Activated CD8-positive, alpha-beta memory T cell treated with anti-CD3 and anti-CD28 coated beads, Interleukin-2, amount 50 U/mL, for 24 hours (primary cell): Measurements from ENCODE around the gene ADAM12.
"Not testable (repeated sequence)": the region's sequence is repeated elsewhere in the genome, so short reads cannot be mapped to it uniquely, and the experiment has no call there.

Experiments
- DNase-seq: peaks from one replicate; pipeline ENCODE4 v3.0.0-alpha.2; 2020; ENCODE audit errors: extremely low read depth

The ADAM12 gene

GRCh38 chr10:126375299-126375698 lies 13.0 kb downstream of the ADAM12 start:
- DNase-seq = no peak

GRCh38 chr10:126374435-126374834 lies 13.8 kb downstream of the ADAM12 start:
- DNase-seq = no peak

GRCh38 chr10:126373972-126374371 lies 14.3 kb downstream of the ADAM12 start:
- DNase-seq = no peak

- no peak for DNase-seq
These were observed 15.1 kb downstream of the ADAM12 start for GRCh38 chr10:126373147-126373546.

DNA sequence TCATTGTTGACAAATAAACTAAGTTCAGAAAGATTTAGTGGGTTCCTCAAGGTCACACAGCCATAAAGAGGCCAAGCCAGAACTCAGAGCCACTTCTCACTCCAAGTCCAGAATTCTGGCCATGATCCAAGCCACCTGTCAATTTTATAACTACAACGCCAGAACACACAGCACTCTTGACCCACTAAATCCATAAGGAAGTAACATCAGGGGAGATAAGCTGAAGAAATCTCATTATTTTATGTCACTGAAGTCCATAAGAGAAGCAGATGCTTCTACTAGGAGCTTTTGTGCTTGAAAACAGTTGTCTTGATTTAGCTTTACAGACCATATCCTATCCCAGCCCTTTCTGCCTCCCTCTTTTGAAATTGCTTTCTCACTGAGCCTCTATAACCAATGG lies 15.9 kb downstream of the ADAM12 start:
- DNase-seq = no peak

- DNase-seq = no peak
These were observed 19.1 kb downstream of the ADAM12 start for GRCh38 chr10:126369125-126369710.

GRCh38 chr10:126357169-126357568 lies 31.1 kb downstream of the ADAM12 start:
- no peak for DNase-seq

DNA sequence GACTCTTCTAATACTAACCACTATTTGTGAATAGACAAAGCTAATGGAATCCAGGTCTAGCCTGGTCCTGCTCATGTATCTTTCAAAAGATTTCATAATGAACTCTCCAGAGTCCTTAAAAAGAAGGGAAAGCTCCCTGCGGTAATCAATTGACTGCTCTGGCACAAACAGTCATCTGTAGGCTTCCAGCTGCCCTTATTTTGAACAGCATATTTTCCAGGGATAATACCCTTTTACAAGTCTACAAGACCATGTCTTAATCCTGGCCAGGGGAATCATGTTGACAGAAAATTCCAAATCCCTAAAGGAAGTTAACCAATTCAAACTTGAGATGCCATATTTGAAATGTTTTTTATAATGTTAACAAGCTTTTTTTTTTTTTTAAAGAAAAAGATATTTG lies 34.6 kb downstream of the ADAM12 start:
- no peak for DNase-seq

- DNase-seq = no peak
These were observed 35.8 kb downstream of the ADAM12 start for GRCh38 chr10:126352453-126352852.

GRCh38 chr10:126351021-126351420 lies 37.3 kb downstream of the ADAM12 start:
- DNase-seq = no peak

GRCh38 chr10:126350216-126350992 lies 37.9 kb downstream of the ADAM12 start:
- no peak for DNase-seq

GRCh38 chr10:126349676-126350075 lies 38.6 kb downstream of the ADAM12 start:
- no peak for DNase-seq

GRCh38 chr10:126349101-126349500 lies 39.2 kb downstream of the ADAM12 start:
- no peak for DNase-seq

- not testable (repeated sequence) for DNase-seq
These were observed 44.8 kb downstream of the ADAM12 start for GRCh38 chr10:126343496-126343895.

DNA sequence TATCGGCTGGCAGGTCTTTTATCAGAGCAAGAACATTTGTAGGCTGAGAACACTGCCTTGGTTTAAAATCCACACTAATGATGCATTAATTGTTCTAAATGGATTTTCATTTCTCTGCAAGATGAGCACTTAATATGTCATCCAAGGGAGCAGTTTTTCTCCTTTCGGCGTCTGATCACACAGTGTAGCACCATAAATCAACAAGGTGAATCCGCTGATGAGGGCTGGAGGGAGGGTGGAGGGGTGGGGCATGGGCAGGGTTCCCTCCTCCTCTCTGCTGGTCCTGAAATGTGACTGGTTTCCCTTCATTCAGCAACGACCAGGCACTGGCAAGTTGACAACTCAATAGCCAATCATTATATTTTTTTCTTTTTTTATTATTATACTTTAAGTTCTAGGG lies 45.6 kb downstream of the ADAM12 start:
- no peak for DNase-seq

DNA sequence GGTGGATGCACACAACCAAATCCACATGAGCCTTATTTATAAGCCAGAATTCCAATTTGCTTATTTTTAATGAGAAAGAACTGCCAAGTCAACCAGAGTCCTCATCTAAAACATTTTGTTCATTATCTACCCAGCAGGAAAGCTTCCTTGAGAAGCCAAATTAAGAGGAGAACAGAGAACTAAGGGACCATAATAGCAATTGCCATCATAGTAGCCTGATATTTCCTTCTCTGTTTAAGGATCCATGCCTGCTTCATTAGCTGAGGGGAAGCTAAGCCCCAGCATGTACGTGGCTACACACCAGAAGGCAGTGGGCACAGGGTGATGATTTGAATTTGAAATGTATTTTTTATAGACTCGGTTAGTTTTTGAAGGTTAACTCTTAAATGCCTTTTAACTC lies 46.8 kb downstream of the ADAM12 start:
- no peak for DNase-seq

DNA sequence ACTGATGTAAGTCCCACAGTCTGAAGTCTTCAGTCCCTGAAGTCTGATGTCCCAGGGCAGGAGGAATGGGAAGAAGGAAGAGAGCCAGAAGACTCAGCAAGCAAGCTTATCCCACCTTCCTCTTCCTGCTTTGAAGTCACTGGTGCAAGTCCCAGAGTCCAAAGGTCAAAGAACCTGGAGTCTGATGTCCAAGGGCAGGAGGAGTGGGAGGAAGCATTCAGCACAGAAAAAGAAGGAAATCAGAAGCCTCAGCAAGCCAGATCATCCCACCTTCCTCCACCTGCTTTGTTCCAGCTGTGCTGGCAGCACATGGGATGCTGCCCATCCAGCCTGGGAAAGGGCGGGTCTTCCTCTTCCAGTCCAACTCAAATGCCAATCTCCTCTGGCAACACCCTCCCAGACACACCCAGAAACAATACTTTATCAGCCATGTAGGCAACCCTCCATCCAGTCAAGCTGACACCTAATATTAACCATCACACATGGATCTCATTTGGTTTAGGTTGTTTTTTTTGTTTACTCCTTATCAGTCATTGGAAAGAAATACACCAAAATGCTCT lies 50.9 kb downstream of the ADAM12 start:
- no peak for DNase-seq

GRCh38 chr10:126336801-126337200 lies 51.5 kb downstream of the ADAM12 start:
- no peak for DNase-seq

- no peak for DNase-seq
These were observed 54.0 kb downstream of the ADAM12 start for GRCh38 chr10:126334272-126334671.

- DNase-seq = no peak
These were observed 55.7 kb downstream of the ADAM12 start for GRCh38 chr10:126332576-126332975.

DNA sequence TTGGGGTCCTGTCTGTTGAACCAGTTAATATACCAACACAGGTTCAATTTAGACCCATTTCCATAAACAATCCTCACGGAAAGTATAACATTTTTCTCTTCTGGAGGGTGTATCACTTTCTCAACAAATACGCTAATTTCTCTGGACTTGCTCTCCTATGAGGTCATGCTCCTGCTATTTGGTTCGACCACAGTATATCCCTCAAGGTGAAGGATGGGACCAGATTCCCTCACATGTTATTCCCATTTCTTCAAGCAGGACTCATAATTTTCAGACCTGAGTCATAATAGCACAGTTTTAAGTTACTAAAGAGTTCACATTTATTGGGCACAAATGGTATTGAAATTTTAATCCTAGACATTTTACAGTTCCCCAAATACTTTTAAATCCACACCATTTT lies 57.2 kb downstream of the ADAM12 start:
- no peak for DNase-seq

GRCh38 chr10:126324826-126325225 lies 63.5 kb downstream of the ADAM12 start:
- no peak for DNase-seq

DNA sequence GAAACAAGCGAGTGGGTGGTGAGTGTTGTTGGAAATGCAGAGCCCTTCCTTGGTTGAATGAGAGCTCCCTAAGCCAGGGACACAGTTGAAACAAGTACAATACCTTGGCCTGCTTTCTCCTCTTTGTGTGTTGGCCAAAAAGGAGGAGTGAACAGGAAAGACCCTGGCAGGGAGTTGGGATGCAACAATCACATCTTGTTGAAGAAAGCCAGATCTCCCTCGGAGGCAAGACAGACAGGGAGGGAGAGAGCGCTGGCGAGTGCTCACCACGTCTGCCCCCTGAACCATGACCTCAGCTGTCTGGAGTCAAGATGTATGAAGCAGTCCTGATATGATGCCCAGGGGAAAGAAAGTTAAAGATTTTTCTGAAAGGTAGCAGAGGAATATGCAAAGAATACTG lies 66.8 kb downstream of the ADAM12 start:
- DNase-seq = no peak
